GM23338 (cell line): Measurements from ENCODE around the gene C2orf72. TPM values are rescaled to one million over a fixed set of nuclear protein-coding genes. Genes with fewer than 3 reads are reported as not detected.

ENCODE experiments used
- ATAC-seq: fragments of 200-7000 bp; cut with Tn5 transposase; 3 replicates; pipeline ENCODE4 v1.9.1; 2020
- DNase-seq: peaks from one replicate; pipeline ENCODE4 v3.0.0-alpha.2; 2015; ENCODE audit warnings: low spot score
- H2AFZ ChIP-seq: fragments of 200-600 bp; sonication (generic); 2 replicates; pipeline ENCODE4 v1.8.0; 2016; ENCODE audit warnings: antibody characterized with exemption, mild to moderate bottlenecking, moderate library complexity
- H3F3A ChIP-seq: fragments of 200-600 bp; sonication (generic); replicated peaks from 2 replicates; pipeline ENCODE4 v1.8.0; 2017; ENCODE audit warnings: antibody characterized with exemption, mixed run types, low read depth
- H3K27ac ChIP-seq: fragments of 200-600 bp; sonication (generic); 2 replicates; pipeline ENCODE4 v1.6.1; 2016; ENCODE audit warnings: low read depth
- H3K27me3 ChIP-seq: fragments of 200-600 bp; sonication (generic); 2 replicates; pipeline ENCODE4 v1.8.0; 2016; ENCODE audit warnings: mild to moderate bottlenecking, mixed run types, moderate library complexity; ENCODE audit not compliant: insufficient read depth
- H3K36me3 ChIP-seq: fragments of 200-600 bp; sonication (generic); 2 replicates; pipeline ENCODE4 v1.8.0; 2016; ENCODE audit warnings: mild to moderate bottlenecking; ENCODE audit not compliant: insufficient read depth
- H3K4me1 ChIP-seq: fragments of 200-600 bp; sonication (generic); 2 replicates; pipeline ENCODE4 v1.8.0; 2016; ENCODE audit warnings: mild to moderate bottlenecking, moderate library complexity; ENCODE audit not compliant: insufficient read depth
- H3K4me2 ChIP-seq: fragments of 200-600 bp; sonication (generic); 2 replicates; pipeline ENCODE4 v1.7.1; 2017; ENCODE audit warnings: mixed run types
- H3K4me3 ChIP-seq: fragments of 200-600 bp; sonication (generic); 2 replicates; pipeline ENCODE4 v1.6.1; 2016; ENCODE audit warnings: mixed run types
- H3K79me2 ChIP-seq: fragments of 200-600 bp; sonication (generic); replicated peaks from 2 replicates; pipeline ENCODE4 v1.8.0; 2017; ENCODE audit warnings: mild to moderate bottlenecking; ENCODE audit not compliant: insufficient read depth
- H3K9me2 ChIP-seq: fragments of 200-600 bp; sonication (generic); 2 replicates; pipeline ENCODE4 v1.8.0; 2017; ENCODE audit not compliant: insufficient read depth
- H4K20me1 ChIP-seq: fragments of 200-600 bp; sonication (generic); replicated peaks from 2 replicates; pipeline ENCODE4 v1.8.0; 2017; ENCODE audit warnings: mild to moderate bottlenecking; ENCODE audit not compliant: insufficient read depth
- H3K27ac Mint-ChIP-seq: 2 replicates; pipeline ENCODE4 v1.8.0; 2020; ENCODE audit warnings: inconsistent platforms, mild to moderate bottlenecking, moderate library complexity, mixed read lengths
- H3K27me3 Mint-ChIP-seq: 3 replicates; pipeline ENCODE4 v1.8.0; 2022; ENCODE audit warnings: low read depth, mild to moderate bottlenecking, moderate library complexity, mixed read lengths, inconsistent platforms; ENCODE audit not compliant: insufficient read depth, poor library complexity
- H3K36me3 Mint-ChIP-seq: 3 replicates; pipeline ENCODE4 v1.8.0; 2021; ENCODE audit warnings: low read depth, mild to moderate bottlenecking, inconsistent platforms, moderate library complexity, mixed read lengths
- H3K4me1 Mint-ChIP-seq: 3 replicates; pipeline ENCODE4 v1.8.0; 2020; ENCODE audit warnings: mild to moderate bottlenecking, inconsistent platforms, mixed read lengths
- H3K4me3 Mint-ChIP-seq: 3 replicates; pipeline ENCODE4 v1.8.0; 2021; ENCODE audit warnings: moderate library complexity, mild to moderate bottlenecking, inconsistent platforms, mixed read lengths
- H3K9me3 Mint-ChIP-seq: 3 replicates; pipeline ENCODE4 v1.8.0; 2020; ENCODE audit warnings: moderate library complexity, mild to moderate bottlenecking, inconsistent platforms, mixed read lengths
- CREB1 ChIP-seq: fragments of 250-450 bp; sonication (Bioruptor Pico); IDR thresholded peaks from 2 replicates; pipeline ENCODE4 v1.5.0; 2020; ENCODE audit warnings: low read depth, mild to moderate bottlenecking, moderate library complexity
- ETS1 ChIP-seq: IDR thresholded peaks from 2 replicates; pipeline ENCODE4 v1.6.1; 2016; ENCODE audit warnings: antibody characterized with exemption
- EZH2 ChIP-seq: fragments of 200-600 bp; sonication (generic); IDR thresholded peaks from one replicate; pipeline ENCODE4 v1.8.0; 2017; ENCODE audit warnings: antibody characterized with exemption, mild to moderate bottlenecking, low read depth; ENCODE audit not compliant: unreplicated experiment
- EZH2phosphoT487 ChIP-seq: fragments of 200-600 bp; sonication (generic); IDR thresholded peaks from one replicate; pipeline ENCODE4 v1.8.1; 2018; ENCODE audit warnings: antibody characterized with exemption; ENCODE audit not compliant: unreplicated experiment
- JUNB ChIP-seq: IDR thresholded peaks from one replicate; pipeline ENCODE4 v1.6.1; 2016; ENCODE audit warnings: antibody characterized with exemption; ENCODE audit not compliant: unreplicated experiment
- NANOG ChIP-seq: IDR thresholded peaks from 2 replicates; pipeline ENCODE4 v1.6.1; 2016; ENCODE audit warnings: antibody characterized with exemption, borderline replicate concordance
- POLR2AphosphoS5 ChIP-seq: IDR thresholded peaks from 2 replicates; pipeline ENCODE4 v1.6.1; 2016; ENCODE audit warnings: antibody characterized with exemption, low read depth
- STAT1 ChIP-seq: IDR thresholded peaks from one replicate; pipeline ENCODE4 v1.6.1; 2016; ENCODE audit warnings: antibody characterized with exemption; ENCODE audit not compliant: unreplicated experiment
- ZNF331 ChIP-seq: fragments of 250-450 bp; sonication (Bioruptor Pico); IDR thresholded peaks from 2 replicates; pipeline ENCODE4 v1.5.0; 2020; ENCODE audit warnings: low read depth, mild to moderate bottlenecking, moderate library complexity
- ZNF462 ChIP-seq: fragments of 250-450 bp; sonication (Bioruptor Pico); IDR thresholded peaks from 2 replicates; pipeline ENCODE4 v1.5.0; 2020; ENCODE audit warnings: mild to moderate bottlenecking, moderate library complexity
- polyA plus RNA-seq: library from polyadenylated mRNA; unstranded; fragments of >200 nt; fragmentation: Nextera tagmentation; extraction: Ambion mirVana; gene quantifications from 2 replicates; pipeline ENCODE4 v1.2.1, GENCODE V29; 2016
- total RNA-seq: library from RNA; depleted of rRNA; stranded (reverse); fragments of >200 nt; shearing (Covaris generic); gene quantifications from 2 replicates; pipeline ENCODE4 v1.2.3, GENCODE V29; 2014
- TF ChIP-seq, protein P1 (sequence below), 2 experiments: fragments of 200-600 bp in 1 of 2; sonication (generic) in 1 of 2; conservative IDR thresholded peaks; 2 replicates each; pipeline versions ENCODE4 v1.5.1 to v1.6.1; 2016 to 2017; ENCODE audit warnings: antibody characterized with exemption in 2 of 2, low read depth in 2 of 2, mild to moderate bottlenecking in 2 of 2, moderate library complexity in 1 of 2
- TF ChIP-seq, protein P2 (sequence below): IDR thresholded peaks from one replicate; pipeline ENCODE4 v1.6.1; 2018; ENCODE audit warnings: antibody characterized with exemption; ENCODE audit not compliant: unreplicated experiment

Gene C2orf72
- total and polyA plus RNA-seq, 2 experiments from 2014 or later, result 0.37 to 1.4 TPM

GRCh38 chr2:231033147-231034132 is 3.9 kb upstream of the C2orf72 start:
- no peaks in the 10 kb centered on the region for H4K20me1 ChIP-seq
- no peak for TF ChIP-seq CREB1
- TF ChIP-seq POLR2AphosphoS5, result no peak
- no peak for TF ChIP-seq NANOG
- no peak for TF ChIP-seq EZH2phosphoT487
- TF ChIP-seq ETS1, result no peak
- TF ChIP-seq JUNB, result no peak
- TF ChIP-seq, protein P1, sequence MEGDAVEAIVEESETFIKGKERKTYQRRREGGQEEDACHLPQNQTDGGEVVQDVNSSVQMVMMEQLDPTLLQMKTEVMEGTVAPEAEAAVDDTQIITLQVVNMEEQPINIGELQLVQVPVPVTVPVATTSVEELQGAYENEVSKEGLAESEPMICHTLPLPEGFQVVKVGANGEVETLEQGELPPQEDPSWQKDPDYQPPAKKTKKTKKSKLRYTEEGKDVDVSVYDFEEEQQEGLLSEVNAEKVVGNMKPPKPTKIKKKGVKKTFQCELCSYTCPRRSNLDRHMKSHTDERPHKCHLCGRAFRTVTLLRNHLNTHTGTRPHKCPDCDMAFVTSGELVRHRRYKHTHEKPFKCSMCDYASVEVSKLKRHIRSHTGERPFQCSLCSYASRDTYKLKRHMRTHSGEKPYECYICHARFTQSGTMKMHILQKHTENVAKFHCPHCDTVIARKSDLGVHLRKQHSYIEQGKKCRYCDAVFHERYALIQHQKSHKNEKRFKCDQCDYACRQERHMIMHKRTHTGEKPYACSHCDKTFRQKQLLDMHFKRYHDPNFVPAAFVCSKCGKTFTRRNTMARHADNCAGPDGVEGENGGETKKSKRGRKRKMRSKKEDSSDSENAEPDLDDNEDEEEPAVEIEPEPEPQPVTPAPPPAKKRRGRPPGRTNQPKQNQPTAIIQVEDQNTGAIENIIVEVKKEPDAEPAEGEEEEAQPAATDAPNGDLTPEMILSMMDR (conservative IDR thresholded peaks at IDR 0.05; ENCODE audit: low read depth in 2 of 2), result no peak
- TF ChIP-seq EZH2, result no peak
- no peak for TF ChIP-seq ZNF462
- TF ChIP-seq, protein P2, sequence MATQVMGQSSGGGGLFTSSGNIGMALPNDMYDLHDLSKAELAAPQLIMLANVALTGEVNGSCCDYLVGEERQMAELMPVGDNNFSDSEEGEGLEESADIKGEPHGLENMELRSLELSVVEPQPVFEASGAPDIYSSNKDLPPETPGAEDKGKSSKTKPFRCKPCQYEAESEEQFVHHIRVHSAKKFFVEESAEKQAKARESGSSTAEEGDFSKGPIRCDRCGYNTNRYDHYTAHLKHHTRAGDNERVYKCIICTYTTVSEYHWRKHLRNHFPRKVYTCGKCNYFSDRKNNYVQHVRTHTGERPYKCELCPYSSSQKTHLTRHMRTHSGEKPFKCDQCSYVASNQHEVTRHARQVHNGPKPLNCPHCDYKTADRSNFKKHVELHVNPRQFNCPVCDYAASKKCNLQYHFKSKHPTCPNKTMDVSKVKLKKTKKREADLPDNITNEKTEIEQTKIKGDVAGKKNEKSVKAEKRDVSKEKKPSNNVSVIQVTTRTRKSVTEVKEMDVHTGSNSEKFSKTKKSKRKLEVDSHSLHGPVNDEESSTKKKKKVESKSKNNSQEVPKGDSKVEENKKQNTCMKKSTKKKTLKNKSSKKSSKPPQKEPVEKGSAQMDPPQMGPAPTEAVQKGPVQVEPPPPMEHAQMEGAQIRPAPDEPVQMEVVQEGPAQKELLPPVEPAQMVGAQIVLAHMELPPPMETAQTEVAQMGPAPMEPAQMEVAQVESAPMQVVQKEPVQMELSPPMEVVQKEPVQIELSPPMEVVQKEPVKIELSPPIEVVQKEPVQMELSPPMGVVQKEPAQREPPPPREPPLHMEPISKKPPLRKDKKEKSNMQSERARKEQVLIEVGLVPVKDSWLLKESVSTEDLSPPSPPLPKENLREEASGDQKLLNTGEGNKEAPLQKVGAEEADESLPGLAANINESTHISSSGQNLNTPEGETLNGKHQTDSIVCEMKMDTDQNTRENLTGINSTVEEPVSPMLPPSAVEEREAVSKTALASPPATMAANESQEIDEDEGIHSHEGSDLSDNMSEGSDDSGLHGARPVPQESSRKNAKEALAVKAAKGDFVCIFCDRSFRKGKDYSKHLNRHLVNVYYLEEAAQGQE, result no peak
- no peak for TF ChIP-seq STAT1
- no peak for TF ChIP-seq ZNF331 (CRISPR knock-in tag)
- H2AFZ ChIP-seq, result no peak overlapping the region
- H3K36me3 Mint-ChIP-seq, result no peaks in the 10 kb centered on the region
- no peak overlapping the region for H3K27ac Mint-ChIP-seq
- peaks cover under 1% of the 10 kb centered on the region; the same call in 2 of the 3 replicates for H3K4me1 Mint-ChIP-seq
- H3K4me3 ChIP-seq, result no peak overlapping the region
- ATAC-seq (no peak), DNase-seq (no peak)
- H3K27me3 ChIP-seq, result peaks cover 39% of the 10 kb centered on the region
- H3K4me3 Mint-ChIP-seq, result no peak overlapping the region
- H3K79me2 ChIP-seq, result no peaks in the 10 kb centered on the region
- peaks cover 17% of the 10 kb centered on the region for H3K27me3 Mint-ChIP-seq
- no peak overlapping the region for H3K4me2 ChIP-seq
- no peaks in the 10 kb centered on the region for H3K36me3 ChIP-seq
- H3K4me1 ChIP-seq, result no peaks in the 10 kb centered on the region
- no peak overlapping the region for H3K27ac ChIP-seq
- H3K9me3 Mint-ChIP-seq, result no peaks in the 10 kb centered on the region
- 0 out of 2 replicates have a peak, but pooled peaks cover 3% of the 10 kb centered on the region for H3F3A ChIP-seq
- H3K9me2 ChIP-seq, result no peaks in the 10 kb centered on the region
